GM19099 (cell line): ENCODE data around the gene SPTBN5.

ENCODE experiments used
- POLR2A ChIP-seq: IDR thresholded peaks from 3 replicates; pipeline ENCODE4 v1.6.1; 2011; ENCODE audit warnings: low read depth; ENCODE audit not compliant: insufficient read length; ENCODE audit errors: extremely low read depth

The SPTBN5 gene

DNA sequence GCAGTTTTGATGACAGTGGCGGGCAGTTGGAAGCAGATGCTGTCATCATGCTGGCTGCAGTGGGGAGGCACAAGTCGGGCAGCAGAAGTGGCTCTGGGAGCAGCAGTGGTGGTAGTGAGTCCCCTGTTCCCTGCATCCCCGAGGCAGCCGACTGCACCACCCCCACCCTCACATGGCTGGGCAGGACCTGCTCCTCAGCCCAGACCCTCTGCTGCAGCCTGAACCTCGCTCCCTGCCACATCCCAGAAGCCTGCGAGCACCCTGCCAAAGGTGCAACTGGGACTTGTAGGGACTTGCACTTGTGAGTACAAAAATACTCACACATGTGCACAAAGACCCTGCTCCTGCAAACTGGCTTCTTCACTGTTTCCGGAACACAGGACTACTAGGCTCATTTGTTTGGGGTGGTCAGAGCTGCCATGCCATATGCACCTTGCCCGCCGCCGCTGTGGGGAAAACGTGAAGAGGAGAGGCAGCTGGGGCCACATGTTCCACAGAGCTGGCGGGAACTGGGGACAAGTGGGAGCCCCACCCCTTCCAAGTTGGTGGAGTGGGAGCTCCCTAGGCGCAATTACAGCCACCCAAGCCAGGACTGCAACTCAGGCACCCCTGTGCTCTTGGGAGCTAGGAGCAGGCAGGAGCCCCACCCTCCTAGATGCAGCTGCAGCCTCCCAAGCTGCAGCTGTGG, 63.8 kb downstream of the SPTBN5 start:
- TF ChIP-seq POLR2A, result no peak

DNA sequence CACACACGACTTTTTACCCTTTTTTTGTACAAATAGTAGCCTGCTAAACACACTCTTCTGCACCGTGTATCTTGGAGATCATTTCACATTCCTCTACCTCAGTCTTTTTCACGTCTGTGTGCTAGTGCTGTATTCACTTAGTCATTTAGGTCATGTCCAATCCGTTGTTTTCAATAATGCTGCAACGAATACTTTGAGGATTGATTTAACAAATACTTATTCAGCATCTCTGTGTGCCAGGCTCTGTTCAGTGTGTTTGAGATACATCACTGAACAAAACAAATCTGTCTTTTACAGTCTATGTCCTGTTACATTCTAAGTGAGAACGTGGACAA, 65.1 kb downstream of the SPTBN5 start:
- TF ChIP-seq POLR2A, result no peak

DNA sequence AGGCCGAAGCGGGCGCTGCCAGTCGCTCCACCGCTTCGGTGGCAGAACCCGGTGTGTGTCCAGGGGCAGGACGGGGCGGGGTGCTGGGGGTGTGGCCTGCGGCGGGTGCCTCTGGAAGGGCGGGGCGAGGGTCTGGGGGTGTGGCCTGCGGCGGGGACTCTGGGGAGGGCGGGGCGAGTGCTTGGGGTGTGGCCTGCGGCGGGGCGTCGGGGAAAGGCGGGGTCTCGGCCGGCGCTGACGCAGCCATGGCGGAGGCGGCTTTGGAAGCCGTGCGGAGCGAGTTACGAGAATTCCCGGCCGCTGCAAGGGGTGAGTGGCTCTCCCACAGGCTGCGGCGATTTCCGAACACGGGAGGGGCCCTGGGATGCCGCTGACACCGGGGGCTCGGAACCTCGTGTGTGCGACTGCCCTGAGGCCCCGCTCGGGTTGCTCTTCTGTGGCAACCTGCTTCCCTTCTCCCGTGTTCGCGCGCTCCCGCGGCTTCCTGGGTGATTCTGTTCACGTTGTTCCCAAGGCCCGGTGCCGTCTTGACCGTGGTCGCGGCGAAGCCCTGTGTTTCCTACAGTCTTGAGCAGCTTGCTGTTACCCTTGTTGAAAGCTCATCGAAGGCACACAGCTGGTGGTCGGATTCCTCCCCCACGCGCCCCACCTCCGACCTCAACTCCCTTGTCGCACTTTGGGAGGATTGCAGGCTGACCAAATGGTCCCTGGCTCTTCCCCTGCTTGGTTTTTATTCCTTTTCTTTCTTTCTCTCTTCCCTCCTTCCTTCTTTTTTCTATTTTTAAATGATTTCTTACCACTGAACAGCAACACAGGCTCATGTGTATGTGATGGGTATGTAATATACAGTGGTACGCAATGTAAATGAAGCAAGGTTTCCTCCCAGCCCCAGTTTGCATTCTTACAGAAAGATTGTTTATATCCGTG, 65.7 kb downstream of the SPTBN5 start, which contains the start of gene JMJD7:
Gene JMJD7, plus strand, starts transcription at position 213 of the 927 bp plus-strand sequence. Its CDS starts 33 bp downstream, at position 246.
- peak; percentile 68 for TF ChIP-seq POLR2A

DNA sequence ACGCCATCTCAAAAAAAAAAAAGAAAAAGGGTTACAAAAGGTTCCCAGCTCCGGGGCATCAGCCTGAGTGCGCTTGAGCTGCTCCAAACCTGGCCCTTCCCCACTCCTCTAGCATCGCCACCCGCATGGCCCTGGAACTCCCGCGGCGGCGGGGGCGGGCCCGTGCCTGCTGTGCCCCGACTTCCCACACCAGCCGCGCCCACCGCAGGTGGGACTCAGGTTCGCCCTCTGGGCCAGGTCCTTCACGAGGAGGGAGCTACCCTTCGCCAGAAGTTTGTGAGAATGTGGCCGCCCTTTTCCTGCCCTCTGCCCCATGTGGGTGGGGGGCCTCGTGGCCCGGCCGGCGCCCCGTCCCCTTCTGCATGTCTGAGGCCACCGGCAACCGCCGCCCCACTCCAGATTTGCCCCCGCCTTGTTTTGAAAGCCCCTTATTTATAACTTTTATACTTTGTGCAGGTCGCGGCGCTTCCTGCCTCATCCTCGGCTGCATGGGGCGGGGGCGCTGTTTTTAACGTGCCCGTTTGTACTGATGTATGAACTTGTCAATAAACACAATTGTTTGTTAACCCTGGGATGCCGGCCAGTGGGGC, 66.5 kb downstream of the SPTBN5 start:
- TF ChIP-seq POLR2A, result no peak

DNA sequence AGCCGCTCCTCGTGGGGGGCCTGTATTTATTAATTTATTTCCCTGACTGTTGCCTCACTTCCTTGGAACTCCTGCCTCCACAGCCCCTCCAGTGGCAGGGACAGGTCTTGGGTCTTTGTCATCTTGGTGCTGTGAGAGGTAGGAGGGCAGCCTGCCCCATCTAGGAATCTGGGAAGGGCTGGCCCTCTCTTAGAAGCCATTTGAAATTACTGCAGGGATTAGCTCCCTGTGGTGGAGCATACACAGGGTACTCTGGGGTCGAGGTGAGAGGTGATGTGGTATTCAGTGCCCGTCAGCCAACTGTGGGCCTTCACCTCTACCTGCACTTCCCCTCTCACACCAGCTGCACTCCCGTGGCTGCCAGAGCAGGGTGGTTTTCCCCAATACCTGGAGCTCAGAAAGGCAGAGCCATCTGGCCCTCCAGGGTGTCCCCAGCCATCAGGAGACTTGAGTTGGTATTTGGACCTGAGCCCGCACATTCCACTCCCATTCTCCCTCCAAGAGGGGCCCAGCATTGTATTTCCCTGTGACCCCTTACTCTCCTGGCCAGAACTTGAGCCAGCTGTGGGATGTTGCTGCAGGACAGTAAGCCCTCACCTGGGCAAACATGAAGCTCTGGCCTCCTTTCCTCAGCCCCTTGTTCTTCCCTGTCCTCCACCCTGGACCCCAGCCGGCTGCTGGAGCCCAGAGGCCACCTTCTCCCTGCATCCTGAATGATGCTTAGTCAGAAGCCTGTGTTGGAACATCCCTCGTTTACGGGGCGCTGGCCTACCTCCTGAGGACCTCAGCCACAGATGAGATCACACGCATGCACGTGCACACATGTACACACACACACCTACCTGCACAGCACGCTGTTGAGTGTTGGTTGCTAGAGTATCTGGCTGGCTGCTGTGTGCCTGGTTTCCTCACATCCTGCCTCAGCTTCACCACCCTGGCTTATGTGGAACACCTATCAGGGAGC, 68.0 kb downstream of the SPTBN5 start:
- TF ChIP-seq POLR2A, result no peak

DNA sequence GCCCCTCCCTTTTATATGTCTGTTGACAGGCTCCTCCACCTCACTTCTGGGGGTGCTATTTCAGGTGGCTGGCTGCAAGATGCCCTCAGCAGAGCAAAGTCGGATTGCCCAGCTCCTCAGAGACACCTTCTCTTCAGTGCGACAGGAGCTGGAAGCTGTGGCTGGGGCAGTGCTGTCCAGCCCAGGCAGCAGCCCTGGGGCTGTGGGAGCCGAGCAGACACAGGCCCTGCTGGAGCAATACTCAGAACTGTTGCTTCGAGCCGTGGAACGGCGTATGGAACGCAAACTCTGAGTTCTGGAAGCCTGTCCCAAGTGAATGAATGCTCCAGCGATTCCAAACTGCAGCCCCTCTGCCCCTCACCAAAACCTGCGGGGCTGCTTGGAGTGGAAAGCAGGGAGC, 68.7 kb downstream of the SPTBN5 start:
- TF ChIP-seq POLR2A, result no peak

DNA sequence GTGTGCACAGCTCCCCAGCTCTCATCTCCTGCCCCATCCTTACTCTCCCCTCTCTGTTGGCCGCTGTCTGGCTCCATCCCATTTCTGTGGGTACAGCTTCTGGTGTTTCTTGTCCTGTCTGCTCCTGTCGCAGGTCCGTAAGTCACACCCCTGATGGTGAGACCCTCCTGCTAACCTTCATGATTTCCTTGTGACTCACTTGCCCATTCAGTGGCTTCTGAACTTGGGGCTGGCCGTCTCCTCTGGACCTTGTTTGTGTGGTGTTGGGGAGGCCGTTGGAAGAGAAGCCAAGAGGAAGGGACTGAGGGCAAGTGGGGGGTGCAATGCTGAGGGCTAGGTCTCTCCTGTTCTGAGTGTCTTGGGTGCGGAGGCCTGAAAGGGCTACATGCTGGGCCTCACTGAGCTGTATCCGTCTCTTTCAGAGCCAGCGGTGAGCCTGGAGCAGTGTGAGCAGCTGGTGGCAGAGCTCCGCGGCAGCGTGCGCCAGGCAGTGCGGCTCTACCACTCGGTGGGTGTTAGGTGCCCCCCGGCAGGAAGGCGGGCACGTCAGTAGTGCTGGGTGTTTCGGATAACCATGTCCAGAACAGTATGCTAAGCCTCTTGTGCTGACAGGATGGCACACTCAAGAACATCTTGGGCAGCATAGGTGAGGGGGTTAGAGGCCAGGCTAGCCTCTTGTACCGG, 69.6 kb downstream of the SPTBN5 start:
- TF ChIP-seq POLR2A, result no peak

DNA sequence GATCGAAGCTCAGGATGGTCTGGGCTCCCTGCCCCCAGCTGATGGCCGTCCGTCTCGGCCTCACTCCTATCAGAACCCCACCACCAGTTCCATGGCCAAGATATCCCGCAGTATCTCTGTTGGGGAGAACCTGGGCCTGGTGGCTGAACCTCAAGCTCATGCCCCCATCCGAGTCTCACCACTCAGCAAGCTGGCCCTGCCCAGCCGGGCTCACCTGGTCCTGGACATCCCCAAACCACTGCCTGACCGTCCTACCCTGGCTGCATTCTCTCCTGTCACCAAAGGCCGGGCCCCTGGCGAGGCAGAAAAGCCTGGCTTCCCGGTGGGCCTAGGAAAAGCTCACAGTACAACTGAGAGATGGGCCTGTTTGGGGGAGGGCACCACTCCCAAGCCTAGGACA, 70.4 kb downstream of the SPTBN5 start:
- TF ChIP-seq POLR2A, result no peak

DNA sequence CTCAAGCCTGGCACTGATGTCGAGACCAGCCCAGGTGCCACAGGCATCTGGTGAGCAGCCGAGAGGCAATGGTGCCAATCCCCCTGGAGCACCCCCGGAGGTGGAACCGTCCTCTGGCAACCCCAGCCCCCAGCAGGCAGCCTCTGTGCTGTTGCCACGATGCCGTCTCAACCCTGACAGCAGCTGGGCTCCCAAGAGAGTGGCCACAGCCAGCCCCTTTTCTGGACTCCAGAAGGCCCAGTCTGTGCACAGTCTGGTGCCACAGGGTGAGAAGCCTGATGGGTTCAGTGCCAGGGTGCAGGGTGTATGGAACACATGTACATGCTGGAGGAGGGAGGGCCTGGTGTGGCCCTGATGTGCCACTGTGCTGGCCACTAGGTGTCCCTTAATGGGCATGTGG, 70.9 kb downstream of the SPTBN5 start:
- TF ChIP-seq POLR2A, result no peak

DNA sequence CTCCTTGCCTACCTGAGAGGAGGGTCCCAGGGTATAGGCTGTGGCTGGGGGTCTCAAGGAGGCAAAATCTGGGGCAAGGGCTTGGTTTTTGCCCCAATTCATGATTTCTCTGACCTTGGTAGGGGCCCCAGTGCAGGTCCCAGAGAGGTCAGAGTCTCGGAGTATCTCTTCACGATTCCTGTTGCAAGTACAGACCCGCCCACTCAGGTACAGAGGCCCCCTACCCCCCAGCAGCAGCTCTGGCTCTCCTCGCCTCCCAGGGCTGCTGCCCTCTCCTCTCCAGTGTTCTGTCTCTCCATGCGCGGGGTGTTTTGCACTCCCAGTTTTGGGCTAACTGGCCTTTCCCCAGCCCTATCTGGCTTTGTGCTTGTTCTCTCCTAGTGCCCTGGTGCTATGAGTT, 71.4 kb downstream of the SPTBN5 start:
- no peak for TF ChIP-seq POLR2A

DNA sequence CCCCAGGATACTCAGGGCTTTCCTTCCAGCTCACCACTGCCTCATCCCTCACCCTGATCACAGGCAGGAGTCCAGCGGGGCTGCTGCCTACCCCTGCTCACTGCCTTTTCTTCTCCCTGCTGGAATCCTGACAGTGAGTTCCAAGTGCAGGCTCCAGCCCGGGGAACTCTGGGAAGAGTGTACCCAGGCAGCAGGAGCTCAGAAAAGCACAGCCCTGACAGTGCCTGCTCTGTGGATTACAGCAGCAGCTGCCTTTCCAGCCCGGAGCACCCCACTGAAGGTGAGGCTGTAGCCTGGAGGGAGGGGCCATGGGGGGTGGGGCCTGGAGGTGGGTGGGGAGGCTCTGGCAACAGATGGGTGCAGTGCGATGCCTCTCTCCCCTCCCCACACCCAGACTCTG, 72.0 kb downstream of the SPTBN5 start:
- no peak for TF ChIP-seq POLR2A

DNA sequence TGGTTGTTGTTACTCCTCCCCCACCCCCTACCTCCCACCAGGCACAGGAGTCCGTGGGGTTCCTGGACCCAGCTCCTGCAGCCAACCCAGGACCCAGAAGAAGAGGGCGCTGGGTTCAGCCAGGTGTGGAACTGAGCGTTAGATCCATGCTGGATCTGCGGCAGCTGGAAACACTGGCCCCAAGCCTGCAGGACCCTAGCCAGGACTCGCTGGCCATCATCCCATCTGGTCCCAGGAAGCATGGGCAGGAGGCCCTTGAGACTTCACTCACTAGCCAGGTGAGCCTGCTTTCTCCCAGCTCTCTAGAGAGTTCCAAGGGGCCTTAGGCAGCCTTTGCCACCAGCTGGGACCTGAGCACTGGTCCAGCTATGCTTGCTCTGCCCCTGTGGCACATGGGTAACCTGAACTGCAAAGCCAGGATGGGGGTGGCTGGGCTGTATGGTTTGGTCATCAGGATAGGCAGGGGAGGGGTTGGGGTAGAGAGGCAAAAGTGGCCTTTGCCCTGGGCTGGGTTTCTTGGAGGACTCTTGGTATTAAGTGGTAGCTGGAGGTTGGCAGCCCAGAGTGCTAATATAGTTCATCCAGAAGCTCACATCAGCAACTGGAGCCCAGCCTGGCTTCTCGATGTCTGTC, 72.9 kb downstream of the SPTBN5 start:
- TF ChIP-seq POLR2A, result no peak

DNA sequence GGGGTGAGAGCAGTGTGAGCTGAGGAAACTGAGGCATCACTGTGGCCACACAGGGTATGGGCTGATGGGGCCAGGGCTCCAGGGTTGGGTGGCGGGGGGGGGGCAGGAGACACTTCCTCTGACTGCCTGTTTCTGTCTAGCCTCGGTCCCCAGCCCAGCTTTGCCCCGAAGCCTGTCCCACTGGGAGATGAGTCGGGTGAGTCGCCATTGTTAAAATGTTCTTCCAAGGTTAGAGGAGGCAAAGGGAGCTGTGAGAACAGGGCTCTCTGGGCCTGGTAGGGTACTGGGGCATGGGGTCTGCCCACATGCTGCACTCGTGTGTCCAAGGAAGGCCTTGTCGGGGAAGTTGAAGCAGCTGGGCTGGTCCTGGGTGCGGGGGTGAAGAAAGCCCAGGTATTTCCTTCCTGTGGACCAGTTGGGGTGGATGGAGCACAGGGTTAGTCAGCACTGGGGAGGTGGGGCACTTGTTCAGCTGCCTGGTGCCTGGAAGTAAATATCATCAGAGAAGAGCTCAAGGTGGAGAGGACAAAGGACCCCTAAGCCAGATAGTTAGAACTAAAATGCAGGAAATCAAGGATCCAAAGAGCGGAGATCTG, 74.3 kb downstream of the SPTBN5 start:
- no peak for TF ChIP-seq POLR2A

DNA sequence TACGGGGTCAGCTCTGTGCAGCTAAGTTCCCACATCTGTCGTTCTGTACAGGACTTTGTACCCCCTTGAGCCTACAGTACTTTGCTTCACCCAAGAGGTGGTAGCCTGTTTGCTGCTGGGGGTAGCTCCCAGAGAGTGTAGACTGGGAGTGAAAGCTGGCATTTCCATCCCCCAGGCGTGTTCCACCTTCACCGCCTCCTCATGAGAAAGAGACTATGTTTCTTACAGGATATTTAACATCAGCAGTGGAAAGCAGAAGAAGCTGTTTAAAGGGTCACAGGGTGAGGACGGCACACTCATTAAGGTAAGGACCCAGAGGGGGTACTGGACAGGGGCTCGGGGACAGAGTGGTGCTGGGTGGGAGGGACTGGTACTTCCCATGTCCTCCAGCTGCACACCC, 76.1 kb downstream of the SPTBN5 start:
- TF ChIP-seq POLR2A, result no peak

DNA sequence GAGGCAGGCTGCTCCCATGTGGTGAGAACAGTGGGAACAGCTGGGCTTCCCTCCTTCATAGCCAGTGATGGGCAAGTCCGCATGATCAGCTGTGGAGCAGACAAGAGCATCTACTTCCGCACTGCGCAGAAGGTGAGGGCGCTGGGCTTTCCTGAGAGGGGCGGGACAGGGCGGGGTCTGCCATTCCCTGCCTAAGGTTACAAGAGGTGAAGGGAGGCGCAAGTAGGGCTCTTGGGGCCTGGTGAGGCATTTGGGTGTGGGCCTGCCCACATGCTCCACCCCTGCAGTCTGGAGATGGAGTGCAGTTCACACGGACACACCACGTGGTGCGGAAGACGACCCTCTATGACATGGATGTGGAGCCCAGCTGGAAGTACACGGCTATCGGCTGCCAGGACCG, 76.5 kb downstream of the SPTBN5 start:
- TF ChIP-seq POLR2A, result no peak
